Measurements from ENCODE around the gene MIPOL1.
"Not testable (repeated sequence)": the region's sequence is repeated elsewhere in the genome, so short reads cannot be mapped to it uniquely, and the experiment has no call there.

The MIPOL1 gene

DNA sequence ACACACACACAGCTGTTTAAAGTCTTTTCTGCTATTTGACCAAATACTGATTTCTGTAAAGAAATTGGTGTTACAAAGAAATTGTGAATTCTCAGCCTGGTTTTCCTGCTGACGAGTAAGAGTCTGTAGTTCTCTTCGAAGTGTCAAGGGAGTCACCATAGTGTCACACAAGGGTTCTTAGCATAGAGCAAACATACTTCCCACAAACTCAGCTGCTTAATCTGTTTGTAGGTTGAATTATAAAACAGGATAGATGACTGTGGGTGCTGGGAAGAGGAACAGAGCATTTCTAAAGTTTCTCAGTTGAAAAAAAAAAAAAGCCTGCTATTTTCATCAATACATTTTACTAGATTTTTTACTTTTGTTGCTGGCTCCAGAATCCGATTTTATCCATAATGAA lies 314.4 kb downstream of the MIPOL1 start:
- no peak for DNase-seq (ENCODE audit: low read depth in 2 of 2, low spot score in 1 of 2)

DNA sequence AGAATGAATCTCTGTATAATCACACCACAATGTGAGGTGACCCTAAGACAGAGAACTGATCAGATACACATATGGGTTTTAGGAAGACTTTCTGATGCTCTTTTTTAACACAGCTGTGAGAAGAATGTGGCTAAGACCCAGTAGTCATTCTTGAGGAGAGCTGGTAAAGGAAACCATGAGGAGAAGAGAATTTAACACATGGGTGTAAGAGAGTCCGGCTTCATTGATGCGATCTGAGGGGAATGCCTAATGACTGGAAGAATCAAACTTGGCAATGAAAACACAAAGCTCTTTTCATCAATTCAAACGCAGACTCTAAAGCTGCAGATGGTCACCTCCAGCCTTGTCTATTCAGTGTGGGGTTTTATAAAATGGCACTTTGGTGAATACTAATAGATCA lies 318.0 kb downstream of the MIPOL1 start:
- no peak for DNase-seq (ENCODE audit: low read depth in 2 of 2, low spot score in 1 of 2)

DNA sequence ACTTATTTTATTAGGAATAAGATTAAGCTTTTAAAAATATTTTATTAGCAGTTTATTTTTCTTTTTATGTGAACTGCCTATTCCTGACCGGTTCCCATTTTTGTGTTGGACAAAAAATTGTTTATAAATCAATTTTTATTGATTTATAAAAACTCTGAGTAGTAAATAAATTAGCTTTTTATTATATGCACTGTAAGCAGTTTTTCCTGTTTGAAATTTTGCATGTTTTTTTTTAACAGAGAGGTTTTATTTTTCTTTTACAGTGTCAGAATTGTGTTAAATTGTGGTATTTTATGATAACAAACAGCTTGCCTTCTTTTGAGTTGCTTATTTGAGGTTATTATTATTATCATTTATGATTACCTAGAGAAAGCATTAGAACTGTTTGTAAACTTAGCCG lies 329.3 kb downstream of the MIPOL1 start:
- no peak for DNase-seq (ENCODE audit: low read depth in 2 of 2, low spot score in 1 of 2)

DNA sequence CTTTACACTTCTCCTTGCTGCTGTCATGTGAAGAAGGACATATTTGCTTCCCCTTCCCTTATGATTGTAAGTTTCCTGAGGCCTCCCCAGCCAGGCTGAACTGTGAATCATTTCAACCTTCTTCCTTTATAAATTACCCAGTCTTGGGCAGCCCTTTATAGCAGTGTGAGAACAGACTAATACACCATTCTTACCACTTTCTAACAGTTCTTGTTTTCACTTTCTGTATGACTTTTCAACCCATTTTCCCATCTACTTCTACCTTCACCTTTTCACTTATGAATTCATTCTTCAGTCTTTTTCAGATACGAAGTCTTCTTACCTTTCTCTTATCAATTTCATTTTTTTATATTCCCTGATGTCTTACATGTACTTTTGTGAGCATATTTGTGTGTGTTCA lies 342.3 kb downstream of the MIPOL1 start:
- DNase-seq (ENCODE audit: low read depth in 2 of 2, low spot score in 1 of 2): no peak

DNA sequence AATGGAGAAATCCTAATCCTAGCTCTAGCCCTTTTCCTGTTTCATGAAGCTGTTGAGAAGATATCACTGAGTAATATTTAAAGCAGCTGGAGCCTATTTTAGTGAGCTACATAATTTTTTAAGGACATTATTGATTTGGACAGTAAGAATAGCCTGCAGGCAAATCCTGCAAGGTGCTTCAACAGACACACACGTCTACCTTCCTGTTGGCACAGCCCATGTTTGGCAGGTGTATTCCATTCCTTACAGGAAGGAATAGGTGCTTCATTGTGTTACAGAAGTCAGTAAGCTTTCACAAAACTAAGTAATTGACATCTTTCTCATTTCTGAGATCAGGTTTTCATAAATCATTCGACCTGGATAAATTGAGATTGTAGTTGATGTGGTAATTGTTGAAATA lies 346.7 kb downstream of the MIPOL1 start:
- DNase-seq (ENCODE audit: low read depth in 2 of 2, low spot score in 1 of 2): no peak

DNA sequence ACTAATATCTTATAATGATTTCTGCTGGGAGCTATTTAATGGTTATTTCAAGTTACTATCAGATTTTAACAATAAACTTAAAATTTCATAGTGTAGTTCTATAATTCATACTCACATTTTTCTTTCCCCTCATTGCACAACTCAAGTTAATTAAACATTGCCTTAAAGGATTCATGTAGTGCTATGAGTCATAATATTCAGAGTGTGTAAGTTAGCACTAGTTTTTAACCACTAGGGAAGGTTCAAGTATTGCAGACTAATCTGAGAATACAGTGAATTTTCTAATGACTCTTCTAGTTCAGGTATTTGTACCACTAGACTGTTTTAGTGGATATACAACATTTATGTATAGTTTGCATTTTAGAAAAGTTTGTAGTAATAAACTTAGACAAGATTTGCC lies 347.4 kb downstream of the MIPOL1 start:
- no peak for DNase-seq (ENCODE audit: low read depth in 2 of 2, low spot score in 1 of 2)

DNA sequence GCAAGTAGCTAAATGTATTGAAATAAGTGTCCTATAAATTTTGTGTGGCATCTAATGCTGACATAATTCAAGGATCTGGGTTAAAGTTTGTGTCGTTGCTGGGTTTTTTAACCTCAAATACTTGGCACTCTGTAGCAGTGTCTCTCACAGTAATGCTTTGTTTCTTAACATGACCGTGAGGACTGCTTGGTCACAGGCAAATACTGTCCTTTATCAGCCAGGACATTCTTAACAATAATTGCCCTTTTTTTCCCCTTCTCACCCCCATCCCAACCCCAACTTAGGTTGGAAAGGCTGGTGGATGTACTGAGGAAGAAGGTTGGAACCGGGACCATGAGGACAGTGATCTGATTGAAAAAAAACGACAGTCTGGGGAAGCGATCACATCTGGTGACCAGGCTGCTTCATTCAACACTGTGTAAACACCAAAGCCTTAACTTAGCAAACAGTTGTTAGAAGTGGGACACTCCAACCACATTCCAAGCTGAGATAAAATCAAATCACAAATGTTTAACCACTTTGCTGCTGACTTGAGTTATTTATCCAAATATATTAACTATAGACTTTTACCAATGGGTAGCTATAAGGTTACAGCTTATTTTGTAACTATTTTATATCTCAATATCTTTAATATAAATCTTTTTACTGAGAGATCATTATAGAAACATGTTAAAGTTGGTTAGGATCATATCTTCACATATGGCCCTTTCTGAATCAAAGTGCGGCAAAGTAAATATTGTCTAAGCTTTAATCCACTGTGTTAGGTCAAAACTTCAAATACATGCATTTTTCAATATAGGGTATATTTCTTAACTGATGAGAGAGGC lies 349.1 kb downstream of the MIPOL1 start:
- no peak for DNase-seq (ENCODE audit: low read depth in 2 of 2, low spot score in 1 of 2)

DNA sequence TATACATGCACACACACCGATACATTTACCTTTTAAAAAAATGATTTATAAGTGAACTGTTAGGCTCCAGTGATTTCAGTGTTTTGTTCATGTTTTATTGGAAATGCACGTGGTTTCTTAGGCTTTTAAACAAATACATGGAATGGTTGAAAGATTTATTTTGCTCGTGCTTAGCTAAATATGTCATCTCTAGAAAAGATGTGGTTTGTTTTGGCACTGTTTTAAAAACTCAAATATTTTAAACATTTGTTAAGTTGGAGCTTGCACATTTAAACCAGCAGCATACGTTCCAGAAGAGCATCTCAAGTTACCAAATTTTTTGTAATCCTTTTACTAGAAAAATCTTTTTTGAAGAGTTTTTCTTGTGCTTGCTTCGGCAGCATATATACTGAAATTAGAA lies 352.8 kb downstream of the MIPOL1 start:
- no peak for DNase-seq (ENCODE audit: low read depth in 2 of 2, low spot score in 1 of 2)

DNA sequence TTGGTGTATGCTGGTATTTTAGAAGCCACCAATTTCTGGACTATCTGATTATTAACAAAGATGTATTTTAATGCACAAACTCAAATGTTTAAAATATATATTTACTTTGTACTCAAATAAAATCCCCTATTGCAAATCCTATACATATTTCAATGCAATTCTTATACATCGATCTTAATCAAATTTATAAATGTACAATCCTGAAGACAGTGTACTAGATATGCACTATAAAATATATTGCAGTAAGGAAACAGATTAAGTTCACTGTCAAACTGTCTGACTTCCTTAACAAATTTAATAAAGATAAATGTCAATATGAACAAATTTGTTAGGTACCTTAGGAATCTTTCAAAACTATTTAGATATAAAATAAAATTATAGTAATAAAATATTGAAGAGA lies 353.4 kb downstream of the MIPOL1 start:
- DNase-seq (ENCODE audit: low read depth in 2 of 2, low spot score in 1 of 2): no peak

DNA sequence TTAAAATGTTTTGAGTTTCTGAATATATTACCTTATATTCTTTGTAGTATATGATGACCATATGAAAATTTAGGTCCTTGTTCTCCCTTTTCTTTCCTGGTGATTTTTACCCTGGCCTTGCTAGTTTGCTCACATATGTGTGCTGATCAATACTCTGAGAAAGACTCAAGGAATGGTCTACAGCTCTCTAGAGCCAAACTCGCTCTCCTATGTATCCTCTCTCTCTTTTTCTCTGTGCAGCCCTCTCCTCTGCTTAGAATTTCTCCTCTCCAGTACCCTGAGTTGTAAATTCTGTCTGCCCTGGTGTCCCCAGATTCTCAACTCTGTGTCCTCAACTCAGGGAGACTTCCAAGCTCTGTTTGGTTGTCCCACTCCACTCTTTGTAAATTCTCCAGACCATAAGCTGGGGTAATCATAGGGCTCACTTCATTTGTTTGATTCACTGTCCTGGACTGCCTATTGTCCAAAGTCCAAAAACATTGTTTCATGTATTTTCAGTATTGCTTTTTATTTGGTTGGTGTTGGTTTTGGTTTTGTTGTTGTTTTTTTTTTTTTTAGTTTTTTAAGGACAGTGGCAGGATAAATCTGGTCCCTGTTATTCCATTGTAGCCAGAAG lies 356.3 kb downstream of the MIPOL1 start:
- no peak for DNase-seq (ENCODE audit: low read depth in 2 of 2, low spot score in 1 of 2)

DNA sequence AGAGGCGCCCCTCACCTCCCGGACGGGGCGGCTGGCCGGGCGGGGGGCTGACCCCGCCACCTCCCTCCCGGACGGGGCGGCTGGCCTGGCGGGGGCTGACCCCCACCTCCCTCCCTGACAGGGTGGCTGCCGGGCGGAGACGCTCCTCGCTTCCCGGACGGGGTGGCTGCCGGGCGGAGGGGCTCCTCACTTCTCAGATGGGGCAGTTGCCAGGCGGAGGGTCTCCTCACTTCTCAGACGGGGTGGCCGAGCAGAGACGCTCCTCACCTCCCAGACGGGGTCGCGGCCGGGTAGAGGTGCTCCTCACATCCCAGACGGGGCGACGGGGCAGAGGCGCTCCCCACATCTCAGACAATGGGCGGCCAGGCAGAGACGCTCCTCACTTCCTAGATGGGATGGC lies 357.9 kb downstream of the MIPOL1 start:
- DNase-seq (ENCODE audit: low read depth in 2 of 2, low spot score in 1 of 2): not testable (repeated sequence)

DNA sequence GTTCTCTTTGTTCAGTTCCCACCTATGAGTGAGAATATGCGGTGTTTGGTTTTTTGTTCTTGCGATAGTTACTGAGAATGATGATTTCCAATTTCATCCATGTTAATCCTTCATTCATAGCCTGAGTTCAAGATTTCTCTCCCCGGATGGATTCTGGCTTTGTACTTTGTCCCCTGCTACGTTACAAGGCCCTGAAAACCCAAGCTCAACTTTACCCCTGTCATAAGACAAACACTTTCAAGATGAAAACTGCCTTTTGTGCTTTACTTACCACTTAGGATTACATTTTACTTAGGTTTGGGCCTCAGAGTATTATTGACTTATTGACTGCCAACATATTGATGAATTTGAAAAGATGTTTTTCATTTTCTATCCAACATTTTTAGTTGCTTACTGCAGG lies 361.0 kb downstream of the MIPOL1 start:
- DNase-seq (ENCODE audit: low read depth in 2 of 2, low spot score in 1 of 2): no peak

DNA sequence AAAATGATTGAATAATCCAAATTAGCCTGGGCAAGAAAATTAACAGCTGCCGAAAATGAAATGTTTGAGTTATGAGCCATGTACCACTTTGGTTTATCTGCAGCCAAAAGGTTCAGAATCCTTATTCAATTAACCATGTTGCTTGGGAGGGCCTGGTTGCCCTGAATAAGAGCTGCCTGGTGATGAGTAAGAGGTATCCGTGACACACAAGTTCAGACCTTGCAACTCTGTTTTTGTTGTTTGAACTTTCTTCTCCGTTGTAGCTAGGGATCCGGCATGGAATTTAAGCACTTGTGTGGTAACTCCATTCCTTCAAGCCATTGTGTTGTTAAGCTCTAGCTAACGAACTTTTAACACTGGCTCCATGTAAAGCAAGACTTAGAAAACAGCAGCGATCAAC lies 361.6 kb downstream of the MIPOL1 start:
- no peak for DNase-seq (ENCODE audit: low read depth in 2 of 2, low spot score in 1 of 2)

DNA sequence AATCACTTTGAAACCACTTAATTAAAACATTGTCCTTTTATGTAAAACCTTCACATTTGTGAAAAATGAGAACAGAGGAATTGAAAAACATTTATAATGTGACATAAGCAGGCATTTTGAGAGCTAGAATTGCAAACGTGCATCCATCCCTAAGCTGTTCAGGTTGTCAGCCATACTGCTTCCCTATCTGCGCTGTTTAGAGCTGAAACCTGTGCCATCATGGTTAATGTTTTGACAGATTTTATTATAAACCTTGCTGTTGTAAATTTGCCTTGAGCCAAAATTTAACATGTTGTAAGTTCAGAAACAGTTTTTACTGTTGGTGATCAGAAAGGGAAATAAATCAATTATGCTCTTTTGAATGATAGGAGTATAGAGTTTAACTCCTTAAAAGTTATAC lies 365.5 kb downstream of the MIPOL1 start:
- DNase-seq (ENCODE audit: low read depth in 2 of 2, low spot score in 1 of 2): no peak

DNA sequence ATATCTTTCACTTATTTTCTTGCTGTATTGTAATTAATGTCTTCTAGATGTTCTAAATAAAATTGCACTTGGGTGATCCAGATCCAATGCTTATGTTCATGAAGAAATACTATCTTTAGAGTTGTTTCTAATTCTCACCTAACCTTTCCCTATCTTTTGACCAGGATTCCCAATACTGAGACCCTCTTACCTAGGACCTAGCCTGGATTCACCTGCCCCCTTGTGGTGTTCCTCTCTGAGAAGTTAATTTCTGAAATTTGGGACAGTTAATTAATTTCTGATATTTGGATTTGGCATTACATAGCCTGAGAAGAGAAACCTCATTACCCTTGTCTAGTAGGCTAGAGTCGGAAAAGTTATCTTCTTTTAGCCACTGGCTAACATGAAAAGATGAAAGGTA lies 367.8 kb downstream of the MIPOL1 start:
- DNase-seq (ENCODE audit: low read depth in 2 of 2, low spot score in 1 of 2): no peak

DNA sequence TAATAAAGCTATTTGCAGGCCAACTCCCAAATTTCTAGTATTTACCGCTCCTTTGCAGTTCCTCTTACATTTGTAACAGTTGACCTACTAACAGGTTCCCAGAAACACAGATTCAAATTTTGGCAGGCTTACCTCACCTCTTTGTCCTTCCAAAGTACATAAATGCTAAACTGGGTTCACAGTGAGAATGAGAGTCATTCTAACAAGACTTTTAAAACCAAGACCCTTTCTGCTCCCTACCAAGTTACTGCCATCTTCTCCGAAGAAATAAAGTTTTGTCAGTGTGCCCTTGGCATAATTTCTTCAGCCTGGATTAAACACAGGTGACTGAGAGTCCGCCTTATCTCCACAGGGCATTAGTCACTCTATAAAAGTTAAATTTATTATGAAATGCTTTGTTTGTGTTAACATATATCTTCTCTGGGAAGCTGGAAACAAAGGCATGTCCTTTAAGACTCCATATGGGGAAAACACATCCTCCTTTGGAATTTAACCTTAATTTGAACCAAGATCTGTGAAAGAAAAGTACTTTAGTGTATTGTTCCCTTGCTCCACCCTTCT lies 369.2 kb downstream of the MIPOL1 start:
- no peak for DNase-seq (ENCODE audit: low read depth in 2 of 2, low spot score in 1 of 2)

DNA sequence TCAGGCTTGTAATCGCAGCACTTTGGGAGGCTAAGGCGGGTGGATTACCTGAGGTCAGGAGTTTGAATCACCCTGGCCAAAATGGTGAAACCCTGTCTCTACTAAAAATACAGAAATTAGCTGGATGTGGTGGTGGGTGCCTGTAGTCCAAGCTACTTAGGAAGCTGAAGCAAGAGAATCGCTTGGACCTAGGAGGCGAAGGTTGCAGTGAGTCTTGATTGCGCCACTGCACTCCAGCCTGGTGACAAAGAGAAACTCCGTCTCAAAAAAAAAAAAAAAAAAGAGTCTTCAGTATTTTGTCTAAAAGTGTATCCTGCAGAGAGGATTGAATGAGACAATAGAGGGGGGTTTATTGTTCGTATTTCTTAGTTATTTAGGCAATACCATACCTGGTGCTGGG lies 372.0 kb downstream of the MIPOL1 start:
- DNase-seq (ENCODE audit: low read depth in 2 of 2, low spot score in 1 of 2): no peak

DNA sequence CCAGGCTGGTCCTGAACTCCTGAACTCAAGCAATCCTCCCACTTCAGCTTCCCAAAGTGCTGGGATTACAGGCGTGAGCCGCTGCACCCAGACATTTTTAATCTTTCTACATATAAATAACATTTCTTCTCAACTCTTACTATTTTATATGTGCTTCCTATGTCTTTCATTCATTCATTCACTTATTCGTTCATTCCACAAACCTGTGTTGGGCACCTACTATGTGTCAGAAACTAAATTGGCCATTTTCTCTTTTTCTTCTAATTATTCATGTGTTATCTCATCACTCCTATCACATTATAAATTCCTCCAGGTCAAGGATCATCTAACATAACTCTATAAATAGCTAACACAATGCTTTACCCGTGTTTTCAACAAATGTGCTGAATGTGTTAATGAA lies 373.7 kb downstream of the MIPOL1 start:
- DNase-seq (ENCODE audit: low read depth in 2 of 2, low spot score in 1 of 2): no peak

DNA sequence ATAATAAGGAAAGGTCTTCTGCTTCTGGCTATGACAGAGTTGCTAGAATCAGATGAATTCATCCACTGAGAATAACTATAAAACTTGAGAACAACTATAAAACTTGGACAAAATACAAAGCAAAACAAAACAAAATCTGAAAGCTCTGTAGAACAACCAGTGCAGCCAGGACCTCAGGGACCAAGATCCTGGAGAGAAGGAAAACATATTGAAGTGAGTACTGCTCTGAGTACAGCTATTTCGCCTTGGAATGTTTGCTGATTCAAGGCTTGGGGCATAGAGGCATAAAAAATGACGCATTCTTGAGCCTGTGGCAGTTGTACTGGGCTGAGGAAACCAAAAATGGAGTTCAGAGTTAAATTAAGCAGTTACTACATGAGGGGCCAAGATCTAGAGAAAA lies 375.6 kb downstream of the MIPOL1 start:
- no peak for DNase-seq (ENCODE audit: low read depth in 2 of 2, low spot score in 1 of 2)

DNA sequence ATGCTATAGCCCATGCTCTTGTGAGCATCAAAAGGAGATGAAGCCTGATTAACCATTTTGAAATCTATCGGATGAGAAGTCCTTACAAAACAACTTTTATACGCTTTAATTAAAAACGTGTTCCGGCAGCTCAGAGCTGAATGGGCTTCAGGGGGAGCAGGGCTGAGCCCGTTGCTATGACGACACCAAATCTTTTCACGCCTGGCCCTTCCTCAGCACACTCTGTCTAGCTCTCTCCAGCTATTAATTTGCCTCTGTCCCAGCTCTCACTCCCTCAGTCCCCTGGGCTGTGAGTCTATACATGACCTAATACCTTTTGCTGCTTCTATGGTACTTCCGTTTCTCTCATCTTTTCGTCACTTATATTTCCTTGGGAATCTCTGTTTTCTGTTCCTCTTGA lies 381.5 kb downstream of the MIPOL1 start:
- no peak for DNase-seq (ENCODE audit: low read depth in 2 of 2, low spot score in 1 of 2)

DNA sequence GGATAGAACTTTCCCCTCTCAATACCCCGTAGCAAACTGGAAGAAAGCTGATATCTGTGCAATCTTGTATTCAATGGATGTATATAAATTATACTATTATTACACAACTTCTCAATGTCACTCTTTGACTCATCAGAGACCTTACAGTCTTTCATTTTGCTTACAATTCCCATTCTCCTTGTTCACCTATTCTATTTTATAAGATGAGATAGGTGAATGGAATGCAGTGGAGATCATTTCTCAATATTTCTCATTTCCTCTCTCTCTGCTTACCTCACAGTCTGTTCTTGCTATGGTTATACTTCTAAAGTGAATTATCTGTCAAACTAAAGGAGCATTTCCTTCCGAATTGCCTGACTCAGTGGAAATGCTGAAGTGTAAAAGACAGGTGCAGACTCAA lies 382.4 kb downstream of the MIPOL1 start:
- DNase-seq (ENCODE audit: low read depth in 2 of 2, low spot score in 1 of 2): no peak

DNA sequence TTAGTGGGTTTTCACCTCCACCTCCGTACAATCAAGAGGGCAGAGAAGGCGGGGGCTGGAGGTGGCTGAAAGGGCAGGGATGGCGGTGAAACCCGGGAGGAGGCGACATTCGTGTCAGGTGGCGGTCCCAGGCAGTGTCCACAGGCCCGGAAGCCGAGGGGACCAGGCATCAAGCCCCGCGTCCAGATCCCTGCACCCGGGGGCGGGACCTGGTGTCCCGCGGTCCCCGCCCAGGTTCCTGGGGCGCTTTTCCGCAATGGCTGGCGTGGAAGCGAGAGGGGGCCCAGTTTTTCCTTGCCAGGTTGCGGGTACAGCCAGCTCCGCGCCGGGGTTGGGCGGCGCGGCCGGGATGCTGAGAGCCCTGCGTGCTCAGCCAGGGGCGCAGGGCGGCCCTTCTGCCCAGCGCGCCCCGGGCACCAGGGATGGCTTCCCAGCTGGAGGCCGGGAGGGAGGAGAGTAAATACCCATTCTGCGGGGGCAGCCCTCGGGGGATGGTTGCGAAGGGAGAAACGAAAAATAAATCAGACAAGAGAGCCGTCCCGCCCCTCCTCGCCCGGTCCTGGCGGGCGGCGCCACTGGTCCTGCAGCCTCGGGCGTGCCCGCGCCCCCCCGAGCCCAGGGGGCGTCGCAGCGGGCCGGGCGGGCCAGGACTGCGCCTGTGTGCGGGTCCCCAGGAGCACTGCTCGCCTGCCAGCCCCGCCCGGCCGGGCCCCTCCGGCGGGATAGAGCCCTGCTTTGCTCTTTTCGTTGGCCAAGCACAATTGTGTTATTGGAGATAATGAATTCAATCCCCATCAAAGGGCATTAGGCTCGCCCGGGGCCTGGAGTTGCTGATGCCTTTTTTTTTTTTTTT lies 385.8 kb downstream of the MIPOL1 start:
- DNase-seq (ENCODE audit: low read depth in 2 of 2, low spot score in 1 of 2): no peak
